IMR-90 (cell line): ENCODE results near the gene GPR39. TPM values are rescaled to one million over a fixed set of nuclear protein-coding genes. Genes with fewer than 3 reads are reported as not detected.

Experiments
- ATAC-seq: fragments of 200-7000 bp; cut with Tn5 transposase; 2 replicates; pipeline ENCODE4 v1.9.1; 2020; ENCODE audit warnings: low read depth, mild to moderate bottlenecking, moderate library complexity
- BruUV-seq: library from RNA; stranded (reverse); fragments of 400-500 nt; replicated peaks from 2 replicates; lab custom pipeline; 2021; lab: Mats Ljungman, UMichigan
- CTCF ChIA-PET: fragments of 300-600 bp; formaldehyde crosslinking; extraction: SDS; loops from one replicate; lab custom pipeline; 2021; ENCODE audit warnings: antibody characterized with exemption; lab: Yijun Ruan, JAX
- POLR2A ChIA-PET: fragments of 300-600 bp; sonication (Branson Sonifier 250); formaldehyde crosslinking; loops from one replicate; lab custom pipeline; 2022; ENCODE audit warnings: antibody characterized with exemption; ENCODE audit not compliant: unreplicated experiment; lab: Charles Lee
- DNase-seq: peaks from one replicate; pipeline ENCODE4 v3.0.0; 2013
- H2AFZ ChIP-seq: replicated peaks from 2 replicates; pipeline ENCODE3; 2013; ENCODE audit warnings: low read length, mild to moderate bottlenecking; ENCODE audit not compliant: poor library complexity
- H2AK5ac ChIP-seq: 2 replicates; pipeline ENCODE4 v1.6.1; 2013; ENCODE audit warnings: low read depth, low read length, inconsistent platforms
- H2AK9ac ChIP-seq: replicated peaks from 2 replicates; pipeline ENCODE3; 2013; ENCODE audit warnings: mild to moderate bottlenecking, low read depth, low read length, moderate library complexity; ENCODE audit not compliant: poor library complexity
- H2BK120ac ChIP-seq: 2 replicates; pipeline ENCODE4 v1.6.1; 2013; ENCODE audit warnings: low read depth, low read length, inconsistent platforms
- H2BK15ac ChIP-seq: 3 replicates; pipeline ENCODE4 v1.6.1; 2013; ENCODE audit warnings: low read depth, low read length, inconsistent platforms
- H2BK20ac ChIP-seq: 2 replicates; pipeline ENCODE4 v1.6.1; 2013; ENCODE audit warnings: low read depth, mild to moderate bottlenecking, inconsistent platforms, low read length, moderate library complexity
- H2BK5ac ChIP-seq: 2 replicates; pipeline ENCODE4 v1.6.1; 2013; ENCODE audit warnings: mild to moderate bottlenecking, low read depth, low read length, inconsistent platforms; ENCODE audit not compliant: poor library complexity, severe bottlenecking
- H3K14ac ChIP-seq: replicated peaks from 2 replicates; pipeline ENCODE4 v1.6.1; 2013; ENCODE audit warnings: low read depth, low read length, inconsistent platforms
- H3K18ac ChIP-seq: 2 replicates; pipeline ENCODE4 v1.6.1; 2013; ENCODE audit warnings: low read depth, low read length, control low read depth
- H3K23ac ChIP-seq: 2 replicates; pipeline ENCODE4 v1.6.1; 2013; ENCODE audit warnings: low read depth, low read length, inconsistent platforms
- H3K27ac ChIP-seq: 2 replicates; pipeline ENCODE4 v1.5.1; 2013; ENCODE audit warnings: mild to moderate bottlenecking, control low read depth, low read length; ENCODE audit not compliant: insufficient read depth
- H3K27me3 ChIP-seq: 2 replicates; pipeline ENCODE4 v1.6.1; 2013; ENCODE audit warnings: low read length; ENCODE audit not compliant: control insufficient read depth, insufficient read depth
- H3K36me3 ChIP-seq: 2 replicates; pipeline ENCODE4 v1.6.1; 2013; ENCODE audit warnings: low read length, mixed read lengths; ENCODE audit not compliant: control insufficient read depth, insufficient read depth
- H3K4ac ChIP-seq: 2 replicates; pipeline ENCODE4 v1.6.1; 2013; ENCODE audit warnings: low read depth, low read length, inconsistent platforms
- H3K4me1 ChIP-seq: 2 replicates; pipeline ENCODE4 v1.6.1; 2013; ENCODE audit warnings: low read length, mixed read lengths; ENCODE audit not compliant: control insufficient read depth, insufficient read depth
- H3K4me2 ChIP-seq: 2 replicates; pipeline ENCODE4 v1.6.1; 2013; ENCODE audit warnings: low read depth, mild to moderate bottlenecking, control low read depth, low read length, moderate library complexity
- H3K4me3 ChIP-seq: 2 replicates; pipeline ENCODE4 v1.5.1; 2013; ENCODE audit warnings: low read depth, mild to moderate bottlenecking, control low read depth, low read length, moderate library complexity; ENCODE audit not compliant: insufficient read depth
- H3K56ac ChIP-seq: 2 replicates; pipeline ENCODE4 v1.6.1; 2013; ENCODE audit warnings: low read length, inconsistent platforms; ENCODE audit not compliant: insufficient read depth; ENCODE audit errors: extremely low read depth
- H3K79me1 ChIP-seq, 2 experiments: 2 replicates each; pipeline ENCODE4 v1.6.1; 2013; ENCODE audit warnings: low read length in 2 of 2, inconsistent platforms in 1 of 2, low read depth in 1 of 2
- H3K9ac ChIP-seq: 2 replicates; pipeline ENCODE4 v1.6.1; 2013; ENCODE audit warnings: low read depth, low read length, control low read depth
- H3K9me1 ChIP-seq: 2 replicates; pipeline ENCODE4 v1.6.1; 2013; ENCODE audit warnings: low read length, inconsistent platforms; ENCODE audit not compliant: insufficient read depth
- H3K9me3 ChIP-seq: 2 replicates; pipeline ENCODE4 v1.6.1; 2013; ENCODE audit warnings: low read length; ENCODE audit not compliant: control insufficient read depth, insufficient read depth
- H4K20me1 ChIP-seq: 2 replicates; pipeline ENCODE4 v1.6.1; 2013; ENCODE audit warnings: low read length, inconsistent platforms; ENCODE audit not compliant: insufficient read depth
- H4K5ac ChIP-seq: 2 replicates; pipeline ENCODE4 v1.6.1; 2013; ENCODE audit warnings: mild to moderate bottlenecking, low read depth, low read length, control low read depth
- H4K8ac ChIP-seq, 2 experiments: 2 replicates each; pipeline ENCODE4 v1.6.1; 2013; ENCODE audit warnings: low read depth in 2 of 2, low read length in 2 of 2, control low read depth in 1 of 2, inconsistent platforms in 1 of 2
- H4K91ac ChIP-seq: 2 replicates; pipeline ENCODE4 v1.6.1; 2013; ENCODE audit warnings: low read depth, low read length, inconsistent platforms; ENCODE audit not compliant: insufficient read depth
- MAZ ChIP-seq: IDR thresholded peaks from 2 replicates; pipeline ENCODE4 v1.6.1; 2012; ENCODE audit warnings: low read depth, mild to moderate bottlenecking, low read length, improper control_type of control experiment, moderate library complexity, borderline replicate concordance
- POLR2A ChIP-seq: IDR thresholded peaks from 2 replicates; pipeline ENCODE4 v1.6.1; 2012; ENCODE audit warnings: mild to moderate bottlenecking, low read depth, low read length
- RAD21 ChIP-seq: IDR thresholded peaks from 2 replicates; pipeline ENCODE4 v1.6.1; 2012; ENCODE audit warnings: low read length, improper control_type of control experiment
- WGBS, 2 experiments: methylation state at CpG; one replicate each; pipeline versions ENCODE4 v1.1.5 to v1.1.7; 2013; ENCODE audit warnings: missing lambda C conversion rate in 2 of 2; ENCODE audit not compliant: insufficient read length in 1 of 2; ENCODE audit errors: extremely low coverage in 2 of 2; 5-methylcytosine and 5-hydroxymethylcytosine counted together
- dilution Hi-C: fragments of 300-500 bp; cut with HindIII; formaldehyde crosslinking; loops from one replicate; pipeline ENCODE4 v1.14.3; 2018; ENCODE audit warnings: low sequenced_read_pairs; ENCODE audit not compliant: unreplicated experiment
- in situ Hi-C: fragments of 300-500 bp; cut with MboI; formaldehyde crosslinking; loops from 3 replicates; pipeline ENCODE4 v1.14.3; 2019; ENCODE audit warnings: low sequenced_read_pairs, inconsistent platforms, mixed read lengths
- intact Hi-C: fragments of 100-400 bp; cut with micrococcal nuclease; formaldehyde crosslinking; loops from 2 replicates; pipeline ENCODE4 v1.10.0; 2022
- polyA plus RNA-seq, 3 experiments: library from polyadenylated mRNA; depleted of rRNA; stranded (reverse); fragments of >200 nt; gene quantifications; 2 replicates each; pipeline ENCODE4 v1.2.3, GENCODE V29; 2012; ENCODE audit warnings: low replicate concordance in 1 of 3
- total RNA-seq: library from RNA; depleted of rRNA; stranded (reverse); fragments of >200 nt; gene quantifications from 2 replicates; pipeline ENCODE4 v1.2.3, GENCODE V29; 2012

The GPR39 gene
- total and polyA plus RNA-seq, 2 of the 4 experiments (the other 2 are of a cell fraction): 4.4 to 9.0 TPM

DNA sequence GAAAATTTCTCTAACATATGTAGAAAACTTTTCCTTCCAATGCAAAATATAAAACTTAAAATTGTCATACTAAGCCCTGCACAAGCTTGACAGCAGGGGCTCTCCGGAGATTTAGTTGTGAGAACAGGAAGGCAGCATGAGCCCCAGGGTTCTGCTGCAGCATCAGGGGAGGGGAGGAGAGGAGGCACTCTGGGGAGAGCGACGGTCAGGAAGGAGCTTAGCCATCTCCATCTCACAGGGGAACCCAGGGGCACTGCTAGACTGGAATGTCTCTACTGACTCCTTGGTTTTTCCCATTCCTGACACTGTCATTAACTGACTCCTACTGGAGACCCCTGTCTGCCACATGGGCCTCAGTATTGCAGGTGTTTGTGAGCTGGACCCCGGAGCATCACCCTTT lies 123.6 kb downstream of the GPR39 start:
- Histone ChIP-seq H3K4ac (no peak overlapping the region), H3K4me1 (no peaks in the 10 kb centered on the region; the same call in 1 of the 2 replicates), H3K18ac (no peak overlapping the region), H3K9ac (no peak overlapping the region), H2AFZ (no peak overlapping the region), H3K4me3 (no peak overlapping the region), H3K56ac (no peak overlapping the region), H3K23ac (no peak overlapping the region), H2AK9ac (no peak overlapping the region), H4K20me1 (no peaks in the 10 kb centered on the region), H2AK5ac (no peak overlapping the region), H3K36me3 (no peaks in the 10 kb centered on the region), H3K27ac (no peak overlapping the region), H3K9me3 (peaks cover 6% of the 10 kb centered on the region; the same call in 1 of the 2 replicates), H3K27me3 (no peaks in the 10 kb centered on the region; the same call in 1 of the 2 replicates), H2BK15ac (no peak overlapping the region), H4K8ac (no peak overlapping the region), H4K91ac (no peak overlapping the region), H4K5ac (no peak overlapping the region), H3K4me2 (no peak overlapping the region), H3K79me1 (no peaks in the 10 kb centered on the region), H2BK20ac (no peak overlapping the region), H2BK120ac (no peak overlapping the region), H3K9me1 (no peaks in the 10 kb centered on the region), H2BK5ac (no peak overlapping the region), H3K14ac (no peak overlapping the region)
- TF ChIP-seq RAD21 (no peak), POLR2A (no peak), MAZ (no peak)
- dilution Hi-C loops (no loop called here), in situ Hi-C loops (loop anchor here (10.0 kb wide), 1 partner anchor 1025 kb away; the partner anchor contains the start of gene NCKAP5), intact Hi-C loops (no loop called here)
- no CpG with 5 or more reads among the region's 4 CpGs for WGBS, 2 experiments
- POLR2A ChIA-PET: interaction anchor here (0.5 kb wide), 1 partner anchor 75 kb away, joined by 3 read pairs; no protein-coding TSS in a partner anchor
- ATAC-seq: no peak
- no TSS peak for BruUV-seq
- CTCF ChIA-PET: no interaction called here
- DNase-seq: no peak
